SK-N-SH (cell line): ENCODE results near the gene GYPA.

Experiments used
- CHD2 ChIP-seq: fragments of 150-350 bp; IDR thresholded peaks from 2 replicates; pipeline ENCODE4 v1.6.1; 2018; ENCODE audit warnings: low read length; ENCODE audit not compliant: partially characterized antibody
- EP300 ChIP-seq, 2 experiments: IDR thresholded peaks; 2 replicates each; pipeline versions ENCODE4 v1.4.0 to v1.6.1; 2012; ENCODE audit warnings: borderline replicate concordance in 1 of 2, low read depth in 1 of 2, low read length in 1 of 2
- EZH2phosphoT487 ChIP-seq: fragments of 200-600 bp; sonication (generic); IDR thresholded peaks from 2 replicates; pipeline ENCODE4 v1.6.1; 2017; ENCODE audit warnings: low read depth, mixed run types, mild to moderate bottlenecking, antibody characterized with exemption, moderate library complexity, borderline replicate concordance
- FOSL2 ChIP-seq: IDR thresholded peaks from 2 replicates; pipeline ENCODE4 v1.4.0; 2012; ENCODE audit warnings: low read depth, mild to moderate bottlenecking, moderate library complexity, borderline replicate concordance
- FOXM1 ChIP-seq: IDR thresholded peaks from 2 replicates; pipeline ENCODE4 v1.4.0; 2012; ENCODE audit warnings: low read depth, mild to moderate bottlenecking
- GATA2 ChIP-seq: sonication (generic); formaldehyde crosslinking; IDR thresholded peaks from 2 replicates; pipeline ENCODE4 v1.5.0; 2020; ENCODE audit warnings: mild to moderate bottlenecking, missing genetic modification reagents
- MXI1 ChIP-seq: IDR thresholded peaks from 2 replicates; pipeline ENCODE4 v1.6.1; 2012; ENCODE audit warnings: mild to moderate bottlenecking, low read depth, low read length, improper control_type of control experiment
- POLR2AphosphoS5 ChIP-seq: IDR thresholded peaks from 2 replicates; pipeline ENCODE4 v1.6.1; 2012; ENCODE audit warnings: low read depth, low read length
- RAD21 ChIP-seq: IDR thresholded peaks from 2 replicates; pipeline ENCODE4 v1.6.1; 2012; ENCODE audit warnings: mild to moderate bottlenecking, low read length
- TEAD4 ChIP-seq: IDR thresholded peaks from 2 replicates; pipeline ENCODE4 v1.4.0; 2012; ENCODE audit warnings: mild to moderate bottlenecking, borderline replicate concordance; ENCODE audit not compliant: insufficient read depth
- YY1 ChIP-seq: IDR thresholded peaks from 2 replicates; pipeline ENCODE4 v1.4.0; 2012; ENCODE audit warnings: low read depth, mild to moderate bottlenecking
- TF ChIP-seq, protein P1 (sequence below): fragments of 200-600 bp; sonication (generic); IDR thresholded peaks from 2 replicates; pipeline ENCODE4 v1.6.1; 2017; ENCODE audit warnings: antibody characterized with exemption, mild to moderate bottlenecking, moderate library complexity
- TF ChIP-seq, protein P2 (sequence below): IDR thresholded peaks from 2 replicates; pipeline ENCODE4 v1.6.1; 2012; ENCODE audit warnings: mild to moderate bottlenecking, low read depth, low read length, moderate library complexity

DNA sequence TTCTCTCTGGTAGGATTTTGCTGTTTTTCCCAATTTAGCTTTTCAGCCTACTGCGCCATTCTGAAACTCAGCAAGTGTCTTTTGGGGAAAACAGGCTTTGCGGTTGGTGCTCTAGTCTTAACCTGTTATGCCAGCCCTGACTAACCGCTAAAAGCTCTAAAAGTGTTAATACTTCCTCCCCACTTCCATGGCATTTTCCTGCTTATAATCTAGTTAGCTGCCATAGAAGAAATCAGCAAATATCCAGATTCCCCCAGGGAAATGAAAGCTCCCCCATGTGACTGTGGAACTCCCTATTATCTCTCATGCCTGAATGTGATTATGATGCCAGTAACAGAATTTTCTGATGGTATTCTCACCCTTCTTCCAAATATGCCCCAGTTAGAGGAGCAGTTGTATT is 28.7 kb upstream of the GYPA start:
- TF ChIP-seq FOSL2 (no peak), POLR2AphosphoS5 (no peak), FOXM1 (no peak), GATA2 (no peak), YY1 (no peak), EP300 (IDR thresholded peaks at IDR 0.05; ENCODE audit: borderline replicate concordance in 1 of 2, low read depth in 1 of 2, low read length in 1 of 2) (no peak), CHD2 (no peak), EZH2phosphoT487 (no peak), RAD21 (no peak), MXI1 (no peak), TEAD4 (no peak)
- TF ChIP-seq, protein P1, sequence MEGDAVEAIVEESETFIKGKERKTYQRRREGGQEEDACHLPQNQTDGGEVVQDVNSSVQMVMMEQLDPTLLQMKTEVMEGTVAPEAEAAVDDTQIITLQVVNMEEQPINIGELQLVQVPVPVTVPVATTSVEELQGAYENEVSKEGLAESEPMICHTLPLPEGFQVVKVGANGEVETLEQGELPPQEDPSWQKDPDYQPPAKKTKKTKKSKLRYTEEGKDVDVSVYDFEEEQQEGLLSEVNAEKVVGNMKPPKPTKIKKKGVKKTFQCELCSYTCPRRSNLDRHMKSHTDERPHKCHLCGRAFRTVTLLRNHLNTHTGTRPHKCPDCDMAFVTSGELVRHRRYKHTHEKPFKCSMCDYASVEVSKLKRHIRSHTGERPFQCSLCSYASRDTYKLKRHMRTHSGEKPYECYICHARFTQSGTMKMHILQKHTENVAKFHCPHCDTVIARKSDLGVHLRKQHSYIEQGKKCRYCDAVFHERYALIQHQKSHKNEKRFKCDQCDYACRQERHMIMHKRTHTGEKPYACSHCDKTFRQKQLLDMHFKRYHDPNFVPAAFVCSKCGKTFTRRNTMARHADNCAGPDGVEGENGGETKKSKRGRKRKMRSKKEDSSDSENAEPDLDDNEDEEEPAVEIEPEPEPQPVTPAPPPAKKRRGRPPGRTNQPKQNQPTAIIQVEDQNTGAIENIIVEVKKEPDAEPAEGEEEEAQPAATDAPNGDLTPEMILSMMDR, result no peak
- TF ChIP-seq, protein P2, sequence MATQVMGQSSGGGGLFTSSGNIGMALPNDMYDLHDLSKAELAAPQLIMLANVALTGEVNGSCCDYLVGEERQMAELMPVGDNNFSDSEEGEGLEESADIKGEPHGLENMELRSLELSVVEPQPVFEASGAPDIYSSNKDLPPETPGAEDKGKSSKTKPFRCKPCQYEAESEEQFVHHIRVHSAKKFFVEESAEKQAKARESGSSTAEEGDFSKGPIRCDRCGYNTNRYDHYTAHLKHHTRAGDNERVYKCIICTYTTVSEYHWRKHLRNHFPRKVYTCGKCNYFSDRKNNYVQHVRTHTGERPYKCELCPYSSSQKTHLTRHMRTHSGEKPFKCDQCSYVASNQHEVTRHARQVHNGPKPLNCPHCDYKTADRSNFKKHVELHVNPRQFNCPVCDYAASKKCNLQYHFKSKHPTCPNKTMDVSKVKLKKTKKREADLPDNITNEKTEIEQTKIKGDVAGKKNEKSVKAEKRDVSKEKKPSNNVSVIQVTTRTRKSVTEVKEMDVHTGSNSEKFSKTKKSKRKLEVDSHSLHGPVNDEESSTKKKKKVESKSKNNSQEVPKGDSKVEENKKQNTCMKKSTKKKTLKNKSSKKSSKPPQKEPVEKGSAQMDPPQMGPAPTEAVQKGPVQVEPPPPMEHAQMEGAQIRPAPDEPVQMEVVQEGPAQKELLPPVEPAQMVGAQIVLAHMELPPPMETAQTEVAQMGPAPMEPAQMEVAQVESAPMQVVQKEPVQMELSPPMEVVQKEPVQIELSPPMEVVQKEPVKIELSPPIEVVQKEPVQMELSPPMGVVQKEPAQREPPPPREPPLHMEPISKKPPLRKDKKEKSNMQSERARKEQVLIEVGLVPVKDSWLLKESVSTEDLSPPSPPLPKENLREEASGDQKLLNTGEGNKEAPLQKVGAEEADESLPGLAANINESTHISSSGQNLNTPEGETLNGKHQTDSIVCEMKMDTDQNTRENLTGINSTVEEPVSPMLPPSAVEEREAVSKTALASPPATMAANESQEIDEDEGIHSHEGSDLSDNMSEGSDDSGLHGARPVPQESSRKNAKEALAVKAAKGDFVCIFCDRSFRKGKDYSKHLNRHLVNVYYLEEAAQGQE, result no peak
